Measurements from ENCODE around the gene LYZ.
"Not testable (repeated sequence)": the region's sequence is repeated elsewhere in the genome, so short reads cannot be mapped to it uniquely, and the experiment has no call there.

LYZ gene

GRCh38 chr12:69348162-69348938 is at the start of gene LYZ:
Gene LYZ, plus strand, starts transcription at chr12:69348381. Its CDS starts 28 bp downstream, at chr12:69348409.
- FAIRE-seq = no peak

GRCh38 chr12:69298947-69299346 is 49.2 kb upstream of the LYZ start:
- FAIRE-seq = no peak

GRCh38 chr12:69304284-69304683 is 43.9 kb upstream of the LYZ start:
- no peak for FAIRE-seq

GRCh38 chr12:69309461-69309860 is 38.7 kb upstream of the LYZ start:
- no peak for FAIRE-seq

GRCh38 chr12:69313209-69313608 is 35.0 kb upstream of the LYZ start:
- FAIRE-seq = no peak

GRCh38 chr12:69316784-69317183 is 31.4 kb upstream of the LYZ start:
- not testable (repeated sequence) for FAIRE-seq

GRCh38 chr12:69317233-69317632 is 30.9 kb upstream of the LYZ start:
- not testable (repeated sequence) for FAIRE-seq

- FAIRE-seq = no peak
Measured at GRCh38 chr12:69318225-69318624, 30.0 kb upstream of the LYZ start.

- no peak for FAIRE-seq
Measured at GRCh38 chr12:69321351-69321750, 26.8 kb upstream of the LYZ start.

- no peak for FAIRE-seq
Measured at GRCh38 chr12:69324797-69325466, 23.2 kb upstream of the LYZ start.

- FAIRE-seq = no peak
Measured at GRCh38 chr12:69328426-69328825, 19.8 kb upstream of the LYZ start.

GRCh38 chr12:69329669-69330428 is 18.3 kb upstream of the LYZ start:
- no peak for FAIRE-seq

GRCh38 chr12:69330475-69331473 is 17.4 kb upstream of the LYZ start:
- no peak for FAIRE-seq

- no peak for FAIRE-seq
Measured at GRCh38 chr12:69331519-69331908, 16.7 kb upstream of the LYZ start.

- no peak for FAIRE-seq
Measured at GRCh38 chr12:69331909-69332684, 16.1 kb upstream of the LYZ start.

GRCh38 chr12:69332815-69333358 is 15.3 kb upstream of the LYZ start:
- FAIRE-seq = no peak

- FAIRE-seq = no peak
Measured at GRCh38 chr12:69334158-69334557, 14.0 kb upstream of the LYZ start.

GRCh38 chr12:69337311-69338090 is 10.7 kb upstream of the LYZ start:
- no peak for FAIRE-seq

- FAIRE-seq = no peak
Measured at GRCh38 chr12:69338120-69338859, 9.9 kb upstream of the LYZ start.

GRCh38 chr12:69338936-69339335 is 9.2 kb upstream of the LYZ start:
- no peak for FAIRE-seq

All from endometrium (tissue), 2 donors.